Cardiac fibroblast (primary cell): ENCODE data around the gene TMEM175.

Experiments
- DNase-seq, 2 donors: peaks; one replicate each; pipeline versions ENCODE4 v3.0.0 to v3.0.0-alpha.2; 2010; ENCODE audit warnings: low read depth in 2 of 2
- H3K4me3 ChIP-seq, 2 donors: replicated peaks in 1 of 2; 1 replicate in 1 of 2; 2 replicates in 1 of 2; pipeline ENCODE4 v1.5.1; 2011; ENCODE audit warnings: low read depth in 2 of 2, low read length in 2 of 2, mild to moderate bottlenecking in 2 of 2, moderate library complexity in 1 of 2
- CTCF ChIP-seq: IDR thresholded peaks from one replicate; pipeline ENCODE4 v1.5.1; 2011; ENCODE audit warnings: low read depth, mild to moderate bottlenecking, low read length, inconsistent platforms

TMEM175 gene

GRCh38 chr4:898869-899555 is 33.2 kb upstream of the TMEM175 start:
- DNase-seq = no peak
- H3K4me3 ChIP-seq = no peak overlapping the region
- TF ChIP-seq CTCF = no peak

GRCh38 chr4:899556-899906 is 32.7 kb upstream of the TMEM175 start:
- no peak for DNase-seq
- TF ChIP-seq CTCF = no peak

GRCh38 chr4:900073-900472 is 32.2 kb upstream of the TMEM175 start:
- no peak for DNase-seq
- no peak for TF ChIP-seq CTCF
- H3K4me3 ChIP-seq = no peak overlapping the region

More at GRCh38 chr4:899556-899906, 32.7 kb upstream of the TMEM175 start:
- no peak overlapping the region for H3K4me3 ChIP-seq

GRCh38 chr4:900721-901120 is 31.5 kb upstream of the TMEM175 start:
- no peak overlapping the region for H3K4me3 ChIP-seq
- no peak for TF ChIP-seq CTCF
- no peak for DNase-seq

- no peak for DNase-seq
- TF ChIP-seq CTCF = no peak
- no peak overlapping the region for H3K4me3 ChIP-seq
These were observed 30.9 kb upstream of the TMEM175 start for GRCh38 chr4:901192-901910.

- TF ChIP-seq CTCF = no peak
- no peak for DNase-seq
- H3K4me3 ChIP-seq = no peak overlapping the region
These were observed 28.9 kb upstream of the TMEM175 start for GRCh38 chr4:903066-904046.
